ENCODE data around the gene SLC52A1. TPM values are rescaled to one million over a fixed set of nuclear protein-coding genes. Genes with fewer than 3 reads are reported as not detected.

The SLC52A1 gene
- total and polyA plus RNA-seq, 2 of the 13 experiments (the other 11 are each of a cell fraction or from before 2014, with no cell fraction given), result 0.03 to 0.13 TPM

GRCh38 chr17:5047446-5047845 is 12.2 kb upstream of the SLC52A1 start (continued):
- TF ChIP-seq PAX8 (CRISPR knock-in tag; IDR thresholded peaks at IDR 0.05; ENCODE audit: borderline replicate concordance) (no peak), NFRKB (IDR thresholded peaks at IDR 0.05) (no peak), DPF2 (CRISPR knock-in tag; IDR thresholded peaks at IDR 0.05; ENCODE audit: borderline replicate concordance, low read depth) (no peak), MED8 (CRISPR knock-in tag; IDR thresholded peaks at IDR 0.05; ENCODE audit: insufficient replicate concordance) (no peak)

- no peaks in the 10 kb centered on the region for H3K9me3 ChIP-seq (ENCODE audit: low read length)
- ChIA-PET CTCF (ENCODE audit: low intra/inter-chr PET ratio, low total read pairs) (no interaction called here), POLR2A (no interaction called here)
- BruUV-seq (replicated peaks), result no TSS peak
- peak overlapping the region; percentile 5; the same call in 1 of the 2 replicates for H3K4me2 ChIP-seq (ENCODE audit: low read depth, low read length)
- H3K27me3 ChIP-seq (ENCODE audit: control insufficient read depth in 1 of 2, insufficient read depth in 2 of 2, low read length in 2 of 2), result no peaks in the 10 kb centered on the region; a peak in 1 of 5 replicates
- H3K4me1 ChIP-seq (ENCODE audit: insufficient read depth, low read length), result peaks cover 33% of the 10 kb centered on the region
- intact Hi-C loops (cut with micrococcal nuclease; ENCODE audit: unreplicated experiment), result no loop called here
- ATAC-seq (peak; percentile 18; the same call in 2 of the 3 replicates), FAIRE-seq (no peak), DNase-seq (ENCODE audit: low spot score) (no peak)
- H4K20me1 ChIP-seq (ENCODE audit: insufficient read depth, low read length), result no peaks in the 10 kb centered on the region
- WGBS (ENCODE audit: low lambda C conversion rate), result 2% methylated on average over 6 of the region's 6 CpGs
- no peak overlapping the region for H2AFZ ChIP-seq (ENCODE audit: low read length)
- in situ Hi-C loops (cut with HindIII; ENCODE audit: extremely low pct_ligation_motif_present, low pct_unique_long_range_greater_than_20kb), result no loop called here
- no peaks in the 10 kb centered on the region for H3K79me2 ChIP-seq (ENCODE audit: insufficient read depth, low read length)
- no peak overlapping the region for H3K4me3 ChIP-seq (replicated peaks in 1 of 3; ENCODE audit: insufficient read depth in 1 of 3, low read depth in 2 of 3, low read length in 3 of 3)
- H3K27ac ChIP-seq (ENCODE audit: extremely low read length, insufficient read depth, low read length), result no peak overlapping the region
- no peak overlapping the region for H3K9ac ChIP-seq (ENCODE audit: insufficient read depth, low read depth, low read length)
- no peaks in the 10 kb centered on the region for H3K36me3 ChIP-seq (replicated peaks in 1 of 2; ENCODE audit: control insufficient read depth in 1 of 2, insufficient read depth in 2 of 2, low read length in 2 of 2)
- TF ChIP-seq ZNF598 (CRISPR knock-in tag; IDR thresholded peaks at IDR 0.05; ENCODE audit: borderline replicate concordance) (no peak), ZNF362 (CRISPR knock-in tag; IDR thresholded peaks at IDR 0.05; ENCODE audit: borderline replicate concordance) (peak; percentile 53; the same call in 1 of the 2 replicates), EHMT2 (IDR thresholded peaks at IDR 0.05; ENCODE audit: borderline replicate concordance, low read depth, low read length) (no peak), ZFP82 (CRISPR knock-in tag; IDR thresholded peaks at IDR 0.05; ENCODE audit: borderline replicate concordance) (no peak), HMGA1 (CRISPR knock-in tag; conservative IDR thresholded peaks at IDR 0.05) (no peak), HNF4G (IDR thresholded peaks at IDR 0.05; ENCODE audit: borderline replicate concordance, low read depth, low read length) (0 out of 2 replicates have a peak, but pooled peaks have one; percentile 4), HNF4G (CRISPR knock-in tag; IDR thresholded peaks at IDR 0.05; ENCODE audit: borderline replicate concordance, low read depth) (no peak), ZNF577 (CRISPR knock-in tag; IDR thresholded peaks at IDR 0.05; ENCODE audit: borderline replicate concordance, low read depth) (no peak), PAXIP1 (CRISPR knock-in tag; conservative IDR thresholded peaks at IDR 0.05) (peak; percentile 31), DNMT1 (CRISPR knock-in tag; IDR thresholded peaks at IDR 0.05) (no peak), ZNF687 (CRISPR knock-in tag; IDR thresholded peaks at IDR 0.05) (no peak)
Observed at GRCh38 chr17:5045496-5045895, 10.3 kb upstream of the SLC52A1 start.

All from HepG2 (cell line).